ENCODE measurements around the gene SIGLEC6.

Gene SIGLEC6

GRCh38 chr19:51479531-51480331 lies 51.7 kb downstream of the SIGLEC6 start:
- H3K36me3 ChIP-seq (ENCODE audit: control insufficient read depth, insufficient read depth, low read length): no peaks in the 10 kb centered on the region
- H3K27ac ChIP-seq (ENCODE audit: insufficient read depth, low read length, poor library complexity, severe bottlenecking): no peak overlapping the region
- H3K9me3 ChIP-seq (ENCODE audit: control insufficient read depth, low read length): no peaks in the 10 kb centered on the region
- no peak for DNase-seq
- no peaks in the 10 kb centered on the region for H3K27me3 ChIP-seq (replicated peaks; ENCODE audit: control insufficient read depth, insufficient read depth, low read length, poor library complexity, severe bottlenecking)
- H3K4me1 ChIP-seq (ENCODE audit: control insufficient read depth, insufficient read depth, low read length, poor library complexity, severe bottlenecking): no peaks in the 10 kb centered on the region
- no peak overlapping the region for H3K4me3 ChIP-seq (ENCODE audit: insufficient read depth, low read depth, low read length, poor library complexity, severe bottlenecking)

- H3K9me3 ChIP-seq (ENCODE audit: control insufficient read depth, low read length): no peaks in the 10 kb centered on the region
- H3K27ac ChIP-seq (ENCODE audit: insufficient read depth, low read length, poor library complexity, severe bottlenecking): no peak within 1 kb of the TSS
- no peaks in the 10 kb centered on the region for H3K4me1 ChIP-seq (ENCODE audit: control insufficient read depth, insufficient read depth, low read length, poor library complexity, severe bottlenecking)
- no peak within 1 kb of the TSS for H3K4me3 ChIP-seq (ENCODE audit: insufficient read depth, low read depth, low read length, poor library complexity, severe bottlenecking)
- H3K27me3 ChIP-seq (replicated peaks; ENCODE audit: control insufficient read depth, insufficient read depth, low read length, poor library complexity, severe bottlenecking): no peaks in the 10 kb centered on the region
- DNase-seq: no peak
- H3K36me3 ChIP-seq (ENCODE audit: control insufficient read depth, insufficient read depth, low read length): no peaks in the 10 kb centered on the region
These were observed 52.9 kb downstream of the SIGLEC6 start, which contains the start of gene CEACAM18 for GRCh38 chr19:51478381-51479234. Gene CEACAM18 (plus strand): TSS chr19:51478539.

- Histone ChIP-seq H3K4me3 (ENCODE audit: insufficient read depth, low read depth, low read length, poor library complexity, severe bottlenecking) (no peak overlapping the region), H3K27ac (ENCODE audit: insufficient read depth, low read length, poor library complexity, severe bottlenecking) (no peak overlapping the region), H3K27me3 (replicated peaks; ENCODE audit: control insufficient read depth, insufficient read depth, low read length, poor library complexity, severe bottlenecking) (no peaks in the 10 kb centered on the region), H3K36me3 (ENCODE audit: control insufficient read depth, insufficient read depth, low read length) (no peaks in the 10 kb centered on the region), H3K4me1 (ENCODE audit: control insufficient read depth, insufficient read depth, low read length, poor library complexity, severe bottlenecking) (no peaks in the 10 kb centered on the region), H3K9me3 (ENCODE audit: control insufficient read depth, low read length) (no peaks in the 10 kb centered on the region)
- no peak for DNase-seq
These were observed 54.1 kb downstream of the SIGLEC6 start for GRCh38 chr19:51477344-51477743.

- no peaks in the 10 kb centered on the region for H3K36me3 ChIP-seq (ENCODE audit: control insufficient read depth, insufficient read depth, low read length)
- H3K9me3 ChIP-seq (ENCODE audit: control insufficient read depth, low read length): no peaks in the 10 kb centered on the region
- H3K27me3 ChIP-seq (replicated peaks; ENCODE audit: control insufficient read depth, insufficient read depth, low read length, poor library complexity, severe bottlenecking): no peaks in the 10 kb centered on the region
- no peak overlapping the region for H3K27ac ChIP-seq (ENCODE audit: insufficient read depth, low read length, poor library complexity, severe bottlenecking)
- DNase-seq: no peak
- H3K4me1 ChIP-seq (ENCODE audit: control insufficient read depth, insufficient read depth, low read length, poor library complexity, severe bottlenecking): no peaks in the 10 kb centered on the region
- H3K4me3 ChIP-seq (ENCODE audit: insufficient read depth, low read depth, low read length, poor library complexity, severe bottlenecking): no peak overlapping the region
These were observed 55.3 kb downstream of the SIGLEC6 start for GRCh38 chr19:51476164-51476563.

GRCh38 chr19:51473009-51473707 lies 58.3 kb downstream of the SIGLEC6 start:
- Histone ChIP-seq H3K27ac (ENCODE audit: insufficient read depth, low read length, poor library complexity, severe bottlenecking) (no peak overlapping the region), H3K9me3 (ENCODE audit: control insufficient read depth, low read length) (no peaks in the 10 kb centered on the region), H3K4me3 (ENCODE audit: insufficient read depth, low read depth, low read length, poor library complexity, severe bottlenecking) (no peak overlapping the region), H3K27me3 (replicated peaks; ENCODE audit: control insufficient read depth, insufficient read depth, low read length, poor library complexity, severe bottlenecking) (no peaks in the 10 kb centered on the region), H3K36me3 (ENCODE audit: control insufficient read depth, insufficient read depth, low read length) (no peaks in the 10 kb centered on the region), H3K4me1 (ENCODE audit: control insufficient read depth, insufficient read depth, low read length, poor library complexity, severe bottlenecking) (no peaks in the 10 kb centered on the region)
- peak; percentile 41 to 66 (median 51) for DNase-seq

- no peaks in the 10 kb centered on the region for H3K36me3 ChIP-seq (ENCODE audit: control insufficient read depth, insufficient read depth, low read length)
- no peak overlapping the region for H3K4me3 ChIP-seq (ENCODE audit: insufficient read depth, low read depth, low read length, poor library complexity, severe bottlenecking)
- H3K27me3 ChIP-seq (replicated peaks; ENCODE audit: control insufficient read depth, insufficient read depth, low read length, poor library complexity, severe bottlenecking): no peaks in the 10 kb centered on the region
- no peaks in the 10 kb centered on the region for H3K4me1 ChIP-seq (ENCODE audit: control insufficient read depth, insufficient read depth, low read length, poor library complexity, severe bottlenecking)
- H3K9me3 ChIP-seq (ENCODE audit: control insufficient read depth, low read length): no peaks in the 10 kb centered on the region
- no peak overlapping the region for H3K27ac ChIP-seq (ENCODE audit: insufficient read depth, low read length, poor library complexity, severe bottlenecking)
- DNase-seq: no peak
These were observed 58.9 kb downstream of the SIGLEC6 start for GRCh38 chr19:51472607-51473006.

- DNase-seq: no peak
- Histone ChIP-seq H3K9me3 (ENCODE audit: control insufficient read depth, low read length) (no peaks in the 10 kb centered on the region), H3K36me3 (ENCODE audit: control insufficient read depth, insufficient read depth, low read length) (no peaks in the 10 kb centered on the region), H3K4me1 (ENCODE audit: control insufficient read depth, insufficient read depth, low read length, poor library complexity, severe bottlenecking) (no peaks in the 10 kb centered on the region), H3K4me3 (ENCODE audit: insufficient read depth, low read depth, low read length, poor library complexity, severe bottlenecking) (no peak overlapping the region), H3K27ac (ENCODE audit: insufficient read depth, low read length, poor library complexity, severe bottlenecking) (no peak overlapping the region), H3K27me3 (replicated peaks; ENCODE audit: control insufficient read depth, insufficient read depth, low read length, poor library complexity, severe bottlenecking) (no peaks in the 10 kb centered on the region)
These were observed 59.9 kb downstream of the SIGLEC6 start for GRCh38 chr19:51471527-51471926.

- no peak for DNase-seq
- H3K27ac ChIP-seq (ENCODE audit: insufficient read depth, low read length, poor library complexity, severe bottlenecking): no peak overlapping the region
These were observed 60.5 kb downstream of the SIGLEC6 start for GRCh38 chr19:51470966-51471365.

GRCh38 chr19:51469629-51470028 lies 61.8 kb downstream of the SIGLEC6 start:
- Histone ChIP-seq H3K36me3 (ENCODE audit: control insufficient read depth, insufficient read depth, low read length) (no peaks in the 10 kb centered on the region), H3K27me3 (replicated peaks; ENCODE audit: control insufficient read depth, insufficient read depth, low read length, poor library complexity, severe bottlenecking) (no peaks in the 10 kb centered on the region), H3K4me1 (ENCODE audit: control insufficient read depth, insufficient read depth, low read length, poor library complexity, severe bottlenecking) (no peaks in the 10 kb centered on the region), H3K9me3 (ENCODE audit: control insufficient read depth, low read length) (no peaks in the 10 kb centered on the region), H3K27ac (ENCODE audit: insufficient read depth, low read length, poor library complexity, severe bottlenecking) (no peak overlapping the region), H3K4me3 (ENCODE audit: insufficient read depth, low read depth, low read length, poor library complexity, severe bottlenecking) (no peak overlapping the region)
- no peak for DNase-seq

More at GRCh38 chr19:51470966-51471365, 60.5 kb downstream of the SIGLEC6 start:
- no peaks in the 10 kb centered on the region for H3K9me3 ChIP-seq (ENCODE audit: control insufficient read depth, low read length)
- no peak overlapping the region for H3K4me3 ChIP-seq (ENCODE audit: insufficient read depth, low read depth, low read length, poor library complexity, severe bottlenecking)
- H3K36me3 ChIP-seq (ENCODE audit: control insufficient read depth, insufficient read depth, low read length): no peaks in the 10 kb centered on the region
- H3K27me3 ChIP-seq (replicated peaks; ENCODE audit: control insufficient read depth, insufficient read depth, low read length, poor library complexity, severe bottlenecking): no peaks in the 10 kb centered on the region
- no peaks in the 10 kb centered on the region for H3K4me1 ChIP-seq (ENCODE audit: control insufficient read depth, insufficient read depth, low read length, poor library complexity, severe bottlenecking)
